BE2C (cell line): ENCODE data around the gene PHC3.
"Not testable (repeated sequence)": the region's sequence is repeated elsewhere in the genome, so short reads cannot be mapped to it uniquely, and the experiment has no call there.

Experiments used
- DNase-seq: peaks from one replicate; pipeline ENCODE4 v3.0.0-alpha.2; 2020
- H3K27me3 ChIP-seq: fragments of 250-450 bp; sonication (Bioruptor Pico); 2 replicates; pipeline ENCODE4 v1.5.1; 2020; ENCODE audit warnings: mild to moderate bottlenecking
- H3K36me3 ChIP-seq: fragments of 250-450 bp; sonication (Bioruptor Pico); 2 replicates; pipeline ENCODE4 v1.5.1; 2020; ENCODE audit warnings: mild to moderate bottlenecking
- H3K4me1 ChIP-seq: fragments of 250-450 bp; sonication (Bioruptor Pico); 2 replicates; pipeline ENCODE4 v1.5.1; 2020
- H3K4me3 ChIP-seq: 2 replicates; pipeline ENCODE4 v1.5.1; 2011; ENCODE audit warnings: low read depth, low read length
- H3K9me3 ChIP-seq: fragments of 250-450 bp; sonication (Bioruptor Pico); 2 replicates; pipeline ENCODE4 v1.5.1; 2020
- TF ChIP-seq, protein P1 (sequence below): IDR thresholded peaks from 2 replicates; pipeline ENCODE4 v1.5.1; 2012; ENCODE audit warnings: mild to moderate bottlenecking, low read depth, low read length

Gene PHC3

GRCh38 chr3:170201527-170201926 lies 20.0 kb upstream of the PHC3 start:
- H3K27me3 ChIP-seq, result peaks cover 5% of the 10 kb centered on the region
- DNase-seq, result no peak
- H3K4me1 ChIP-seq, result peaks cover 3% of the 10 kb centered on the region; the same call in 1 of the 2 replicates
- TF ChIP-seq, protein P1, sequence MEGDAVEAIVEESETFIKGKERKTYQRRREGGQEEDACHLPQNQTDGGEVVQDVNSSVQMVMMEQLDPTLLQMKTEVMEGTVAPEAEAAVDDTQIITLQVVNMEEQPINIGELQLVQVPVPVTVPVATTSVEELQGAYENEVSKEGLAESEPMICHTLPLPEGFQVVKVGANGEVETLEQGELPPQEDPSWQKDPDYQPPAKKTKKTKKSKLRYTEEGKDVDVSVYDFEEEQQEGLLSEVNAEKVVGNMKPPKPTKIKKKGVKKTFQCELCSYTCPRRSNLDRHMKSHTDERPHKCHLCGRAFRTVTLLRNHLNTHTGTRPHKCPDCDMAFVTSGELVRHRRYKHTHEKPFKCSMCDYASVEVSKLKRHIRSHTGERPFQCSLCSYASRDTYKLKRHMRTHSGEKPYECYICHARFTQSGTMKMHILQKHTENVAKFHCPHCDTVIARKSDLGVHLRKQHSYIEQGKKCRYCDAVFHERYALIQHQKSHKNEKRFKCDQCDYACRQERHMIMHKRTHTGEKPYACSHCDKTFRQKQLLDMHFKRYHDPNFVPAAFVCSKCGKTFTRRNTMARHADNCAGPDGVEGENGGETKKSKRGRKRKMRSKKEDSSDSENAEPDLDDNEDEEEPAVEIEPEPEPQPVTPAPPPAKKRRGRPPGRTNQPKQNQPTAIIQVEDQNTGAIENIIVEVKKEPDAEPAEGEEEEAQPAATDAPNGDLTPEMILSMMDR, result no peak
- no peaks in the 10 kb centered on the region for H3K36me3 ChIP-seq
- H3K9me3 ChIP-seq, result no peaks in the 10 kb centered on the region
- no peak overlapping the region for H3K4me3 ChIP-seq

- no peaks in the 10 kb centered on the region for H3K36me3 ChIP-seq
- TF ChIP-seq, protein P1, result no peak
- peaks cover 3% of the 10 kb centered on the region; the same call in 1 of the 2 replicates for H3K4me1 ChIP-seq
- no peak for DNase-seq
- H3K4me3 ChIP-seq, result no peak overlapping the region
- H3K27me3 ChIP-seq, result peaks cover 5% of the 10 kb centered on the region
- H3K9me3 ChIP-seq, result no peaks in the 10 kb centered on the region
Measured at GRCh38 chr3:170200987-170201386, 19.5 kb upstream of the PHC3 start.

DNA sequence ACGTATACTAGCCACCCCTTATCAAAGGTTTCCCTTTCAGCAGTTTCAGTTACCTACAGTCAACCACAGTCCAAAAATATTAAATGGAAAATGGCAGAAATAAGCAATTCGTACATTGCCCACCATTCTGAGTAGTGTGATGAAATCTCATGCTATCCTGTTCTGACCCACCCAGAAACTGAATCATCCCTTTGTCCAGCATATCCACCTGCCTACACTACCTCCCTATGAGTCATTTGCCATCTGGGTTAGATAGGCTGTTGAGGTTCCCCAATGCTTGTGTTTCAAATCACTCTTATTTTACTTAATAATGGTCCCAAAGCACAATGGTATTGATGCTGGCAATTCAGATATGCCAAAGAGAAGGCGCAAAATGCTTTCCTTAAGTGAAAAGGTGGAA lies 15.3 kb upstream of the PHC3 start:
- Histone ChIP-seq H3K9me3 (no peaks in the 10 kb centered on the region), H3K4me3 (no peak overlapping the region), H3K4me1 (no peaks in the 10 kb centered on the region), H3K27me3 (peaks cover 8% of the 10 kb centered on the region), H3K36me3 (no peaks in the 10 kb centered on the region)
- no peak for DNase-seq
- TF ChIP-seq, protein P1, result no peak

- not testable (repeated sequence) for H3K36me3 ChIP-seq, H3K9me3 ChIP-seq, DNase-seq, H3K4me1 ChIP-seq, H3K4me3 ChIP-seq, H3K27me3 ChIP-seq
Measured at GRCh38 chr3:170195759-170196158, 14.2 kb upstream of the PHC3 start.

- Histone ChIP-seq H3K27me3 (no peaks in the 10 kb centered on the region), H3K4me3 (no peak overlapping the region), H3K4me1 (no peaks in the 10 kb centered on the region), H3K9me3 (no peaks in the 10 kb centered on the region), H3K36me3 (no peaks in the 10 kb centered on the region)
- TF ChIP-seq, protein P1, result no peak
- no peak for DNase-seq
Measured at GRCh38 chr3:170189398-170190256, 8.1 kb upstream of the PHC3 start.

- no peak for DNase-seq
- TF ChIP-seq, protein P1, result no peak
- no peaks in the 10 kb centered on the region for H3K27me3 ChIP-seq
- H3K4me1 ChIP-seq, result no peaks in the 10 kb centered on the region; the same call in 1 of the 2 replicates
- H3K4me3 ChIP-seq, result peak overlapping the region; percentile 96
- H3K36me3 ChIP-seq, result peaks cover 29% of the 10 kb centered on the region
- no peaks in the 10 kb centered on the region for H3K9me3 ChIP-seq
Measured at GRCh38 chr3:170180079-170180907, 1.2 kb downstream of the PHC3 start.
